Ascending aorta (tissue), 2 donors: ENCODE measurements around the gene ABCB8. TPM values are rescaled to one million over a fixed set of nuclear protein-coding genes. Genes with fewer than 3 reads are reported as not detected.

ENCODE experiments used
- DNase-seq, 2 donors: peaks; one replicate each; pipeline ENCODE4 v3.0.0-alpha.2; 2019; ENCODE audit warnings: low spot score in 2 of 2
- H3K27ac ChIP-seq, 2 donors: fragments of 200-600 bp; sonication (generic); one replicate each; pipeline ENCODE4 v1.5.1; 2016 to 2017; ENCODE audit warnings: mild to moderate bottlenecking in 1 of 2
- H3K27me3 ChIP-seq: fragments of 200-600 bp; sonication (generic); one replicate; pipeline ENCODE4 v1.5.1; 2017
- H3K36me3 ChIP-seq, 2 donors: fragments of 200-600 bp; sonication (generic); one replicate each; pipeline ENCODE4 v1.5.1; 2016
- H3K4me1 ChIP-seq, 2 donors: fragments of 200-600 bp; sonication (generic); one replicate each; pipeline ENCODE4 v1.5.1; 2016 to 2017; ENCODE audit warnings: mild to moderate bottlenecking in 1 of 2
- H3K4me3 ChIP-seq, 2 donors: fragments of 200-600 bp; sonication (generic); one replicate each; pipeline ENCODE4 v1.5.1; 2016 to 2017; ENCODE audit warnings: mild to moderate bottlenecking in 1 of 2
- H3K9me3 ChIP-seq, 2 donors: fragments of 200-600 bp; sonication (generic); one replicate each; pipeline ENCODE4 v1.5.1; 2016
- intact Hi-C: fragments of 100-400 bp; cut with DNase I; formaldehyde crosslinking; loops from one replicate; pipeline ENCODE4 v1.15.1; 2023
- total RNA-seq: library from RNA; depleted of rRNA; stranded (reverse); fragments of >200 nt; gene quantifications from one replicate; pipeline ENCODE4 v1.1.0, GENCODE V29; 2016
- TF ChIP-seq, protein P1 (sequence below), 3 experiments: fragments of 200-600 bp in 2 of 3; fragments of 450-650 bp in 1 of 3; sonication (generic) in 2 of 3; IDR thresholded peaks; one replicate each; pipeline ENCODE4 v1.5.1; 2016 to 2019; ENCODE audit warnings: antibody characterized with exemption in 3 of 3, mild to moderate bottlenecking in 1 of 3, moderate library complexity in 1 of 3

ABCB8 gene
- total RNA-seq, 1 donor from 2014 or later = 50.8 TPM

DNA sequence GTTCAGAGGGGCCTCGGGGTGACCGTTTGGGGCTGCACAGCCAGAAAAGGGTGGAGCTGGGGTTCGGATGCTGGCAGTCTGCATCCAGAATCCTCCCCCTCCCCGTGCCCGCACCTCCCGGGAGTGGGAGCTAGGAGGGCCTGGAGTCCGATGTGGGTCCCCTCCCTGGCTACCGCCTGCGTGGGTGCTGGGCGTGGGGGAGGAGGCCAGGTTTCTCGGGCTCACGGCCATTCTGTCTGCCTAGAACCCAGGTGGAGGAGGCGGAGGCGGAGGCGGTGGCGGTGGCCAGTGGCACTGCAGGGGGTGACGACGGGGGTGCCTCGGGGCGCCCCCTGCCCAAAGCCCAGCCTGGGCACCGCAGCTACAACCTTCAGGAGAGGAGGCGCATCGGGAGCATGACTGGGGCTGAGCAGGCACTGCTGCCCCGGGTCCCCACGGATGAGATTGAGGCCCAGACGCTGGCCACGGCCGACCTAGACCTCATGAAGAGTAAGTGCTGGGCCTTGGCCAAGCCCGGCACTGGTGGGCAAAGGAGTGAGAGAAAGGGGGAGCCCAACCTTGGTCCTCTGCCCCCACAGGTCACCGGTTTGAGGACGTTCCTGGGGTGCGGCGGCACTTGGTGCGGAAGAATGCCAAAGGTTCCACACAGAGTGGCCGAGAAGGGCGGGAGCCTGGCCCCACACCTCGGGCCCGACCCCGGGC lies 38.2 kb downstream of the ABCB8 start:
- Histone ChIP-seq H3K9me3 (no peaks in the 10 kb centered on the region), H3K27ac (no peak overlapping the region), H3K4me1 (peaks cover 7 to 17% of the 10 kb centered on the region in 2 donors), H3K36me3 (peaks cover 69 to 73% of the 10 kb centered on the region in 2 donors), H3K27me3 (no peaks in the 10 kb centered on the region), H3K4me3 (no peak overlapping the region)
- DNase-seq = no peak
- intact Hi-C loops = no loop called here
- TF ChIP-seq, protein P1, sequence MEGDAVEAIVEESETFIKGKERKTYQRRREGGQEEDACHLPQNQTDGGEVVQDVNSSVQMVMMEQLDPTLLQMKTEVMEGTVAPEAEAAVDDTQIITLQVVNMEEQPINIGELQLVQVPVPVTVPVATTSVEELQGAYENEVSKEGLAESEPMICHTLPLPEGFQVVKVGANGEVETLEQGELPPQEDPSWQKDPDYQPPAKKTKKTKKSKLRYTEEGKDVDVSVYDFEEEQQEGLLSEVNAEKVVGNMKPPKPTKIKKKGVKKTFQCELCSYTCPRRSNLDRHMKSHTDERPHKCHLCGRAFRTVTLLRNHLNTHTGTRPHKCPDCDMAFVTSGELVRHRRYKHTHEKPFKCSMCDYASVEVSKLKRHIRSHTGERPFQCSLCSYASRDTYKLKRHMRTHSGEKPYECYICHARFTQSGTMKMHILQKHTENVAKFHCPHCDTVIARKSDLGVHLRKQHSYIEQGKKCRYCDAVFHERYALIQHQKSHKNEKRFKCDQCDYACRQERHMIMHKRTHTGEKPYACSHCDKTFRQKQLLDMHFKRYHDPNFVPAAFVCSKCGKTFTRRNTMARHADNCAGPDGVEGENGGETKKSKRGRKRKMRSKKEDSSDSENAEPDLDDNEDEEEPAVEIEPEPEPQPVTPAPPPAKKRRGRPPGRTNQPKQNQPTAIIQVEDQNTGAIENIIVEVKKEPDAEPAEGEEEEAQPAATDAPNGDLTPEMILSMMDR (IDR thresholded peaks at IDR 0.05) = no peak

DNA sequence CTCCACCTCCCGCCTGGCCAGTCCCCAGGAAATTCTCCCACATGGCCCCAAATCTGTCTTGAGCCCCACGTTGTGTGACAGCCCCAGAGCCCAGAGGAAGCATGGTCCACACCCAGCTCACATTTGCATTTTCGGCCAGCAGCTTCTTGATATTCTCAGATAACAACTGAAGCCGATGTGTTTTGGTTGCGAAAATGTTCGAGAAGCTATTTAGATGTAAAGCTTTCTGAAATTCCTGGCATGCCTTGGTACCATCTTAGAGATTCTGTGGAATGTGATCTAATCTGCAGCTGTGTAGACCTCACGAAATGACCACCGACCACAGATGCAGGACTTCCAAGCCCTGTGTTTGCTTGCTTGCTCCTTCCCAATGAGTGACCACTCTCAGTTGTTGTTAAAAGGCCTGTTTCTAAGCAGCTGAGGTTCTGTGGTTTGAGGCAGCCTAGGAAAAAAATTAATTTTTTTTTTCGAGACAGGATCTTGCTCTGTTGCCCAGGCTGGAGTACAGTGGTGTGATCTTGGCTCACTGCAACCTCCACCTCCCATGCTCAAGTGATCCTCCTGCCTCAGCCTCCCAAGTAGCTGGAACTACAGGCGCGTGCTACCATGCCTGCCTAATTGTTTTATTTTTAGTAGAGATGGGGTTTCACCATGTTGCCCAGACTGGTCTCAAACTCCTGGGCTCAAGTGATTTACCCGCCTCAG lies 40.0 kb downstream of the ABCB8 start:
- TF ChIP-seq, protein P1 (IDR thresholded peaks at IDR 0.05) = no peak
- peaks cover 84 to 91% of the 10 kb centered on the region in 2 donors for H3K36me3 ChIP-seq
- H3K27me3 ChIP-seq = no peaks in the 10 kb centered on the region
- H3K27ac ChIP-seq = no peak overlapping the region
- no peak for DNase-seq
- H3K9me3 ChIP-seq = no peaks in the 10 kb centered on the region
- no peak overlapping the region for H3K4me3 ChIP-seq
- intact Hi-C loops = no loop called here
- H3K4me1 ChIP-seq = no peaks in the 10 kb centered on the region

DNA sequence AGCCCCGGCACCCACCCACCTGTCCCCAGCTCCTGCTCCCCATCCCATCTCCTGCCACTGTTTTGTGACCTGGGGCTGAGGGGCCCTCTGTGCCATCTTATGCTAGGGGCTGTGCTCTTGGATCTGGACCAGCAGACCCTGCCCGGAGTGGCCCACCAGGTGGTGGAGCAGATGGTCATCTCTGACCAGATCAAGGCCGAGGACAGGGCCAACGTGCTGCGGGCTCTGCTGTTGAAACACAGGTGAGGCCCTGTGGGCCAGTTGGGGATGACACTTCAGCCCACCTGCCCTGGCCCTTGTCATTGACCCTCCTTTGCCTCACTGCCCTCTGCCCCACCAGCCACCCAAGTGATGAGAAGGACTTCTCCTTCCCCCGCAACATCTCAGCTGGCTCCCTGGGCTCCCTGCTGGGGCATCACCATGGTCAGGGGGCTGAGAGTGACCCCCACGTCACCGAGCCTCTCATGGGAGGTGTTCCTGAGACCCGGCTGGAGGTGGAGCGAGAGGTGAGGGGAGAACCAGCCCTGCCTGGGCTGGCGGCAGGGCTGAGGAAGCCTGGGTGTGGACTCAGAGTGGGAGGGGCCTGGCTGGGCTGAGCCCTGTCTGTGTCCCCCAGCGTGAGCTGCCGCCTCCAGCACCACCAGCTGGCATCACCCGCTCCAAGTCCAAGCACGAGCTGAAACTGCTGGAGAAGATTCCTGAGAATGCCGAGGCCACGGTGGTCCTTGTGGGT lies 41.8 kb downstream of the ABCB8 start:
- TF ChIP-seq, protein P1 (IDR thresholded peaks at IDR 0.05) = no peak
- H3K27me3 ChIP-seq = no peaks in the 10 kb centered on the region
- intact Hi-C loops = no loop called here
- H3K27ac ChIP-seq = no peak overlapping the region
- no peak for DNase-seq
- no peak overlapping the region for H3K4me3 ChIP-seq
- H3K36me3 ChIP-seq = peaks cover 90 to 100% of the 10 kb centered on the region in 2 donors
- no peaks in the 10 kb centered on the region for H3K4me1 ChIP-seq
- no peaks in the 10 kb centered on the region for H3K9me3 ChIP-seq

DNA sequence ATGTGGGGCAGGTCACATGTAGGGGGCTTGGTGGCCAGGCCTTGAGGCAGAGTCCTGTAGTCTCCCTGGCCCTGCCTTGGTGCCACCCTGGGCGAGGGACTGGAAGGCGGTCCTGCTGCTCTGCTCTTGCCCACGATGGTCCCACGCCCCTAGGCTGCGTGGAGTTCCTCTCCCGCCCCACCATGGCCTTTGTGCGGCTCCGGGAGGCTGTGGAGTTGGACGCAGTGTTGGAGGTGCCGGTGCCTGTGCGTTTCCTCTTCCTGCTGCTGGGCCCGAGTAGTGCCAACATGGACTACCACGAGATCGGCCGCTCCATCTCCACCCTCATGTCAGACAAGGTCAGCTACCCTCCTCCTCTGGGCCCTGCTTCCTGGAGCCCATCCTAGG lies 42.3 kb downstream of the ABCB8 start:
- Histone ChIP-seq H3K36me3 (peaks cover 88 to 100% of the 10 kb centered on the region in 2 donors), H3K4me1 (no peaks in the 10 kb centered on the region), H3K9me3 (no peaks in the 10 kb centered on the region), H3K4me3 (no peak overlapping the region), H3K27me3 (no peaks in the 10 kb centered on the region), H3K27ac (no peak overlapping the region)
- no peak for DNase-seq
- TF ChIP-seq, protein P1 (IDR thresholded peaks at IDR 0.05) = no peak
- intact Hi-C loops = no loop called here

DNA sequence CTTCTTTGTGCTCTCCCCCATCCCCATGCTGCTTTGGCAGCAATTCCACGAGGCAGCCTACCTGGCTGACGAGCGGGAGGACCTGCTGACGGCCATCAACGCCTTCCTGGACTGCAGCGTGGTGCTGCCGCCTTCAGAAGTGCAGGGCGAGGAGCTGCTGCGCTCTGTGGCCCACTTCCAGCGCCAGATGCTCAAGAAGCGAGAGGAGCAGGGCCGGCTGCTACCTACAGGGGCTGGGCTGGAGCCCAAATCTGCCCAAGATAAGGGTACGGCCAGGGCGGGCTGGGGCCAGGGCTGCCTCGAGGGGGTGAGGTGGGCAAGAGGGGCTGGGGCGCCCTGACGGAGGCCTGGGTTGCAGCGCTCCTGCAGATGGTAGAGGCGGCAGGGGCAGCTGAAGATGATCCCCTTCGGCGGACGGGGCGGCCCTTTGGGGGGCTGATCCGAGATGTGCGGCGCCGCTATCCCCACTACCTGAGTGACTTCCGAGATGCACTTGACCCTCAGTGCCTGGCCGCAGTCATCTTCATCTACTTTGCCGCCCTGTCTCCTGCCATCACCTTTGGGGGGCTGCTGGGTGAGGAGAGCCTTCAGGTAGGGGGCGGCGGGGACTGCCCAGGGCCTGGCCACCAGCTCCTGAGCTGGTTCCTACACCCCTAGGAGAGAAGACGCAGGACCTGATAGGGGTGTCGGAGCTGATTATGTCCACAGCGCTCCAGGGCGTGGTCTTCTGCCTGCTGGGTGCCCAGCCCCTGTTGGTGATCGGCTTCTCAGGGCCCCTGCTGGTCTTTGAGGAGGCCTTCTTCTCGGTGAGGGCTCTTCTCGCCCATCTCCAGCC lies 43.0 kb downstream of the ABCB8 start:
- intact Hi-C loops = no loop called here
- Histone ChIP-seq H3K4me3 (no peak overlapping the region), H3K36me3 (peaks cover 91 to 100% of the 10 kb centered on the region in 2 donors), H3K9me3 (no peaks in the 10 kb centered on the region), H3K4me1 (no peaks in the 10 kb centered on the region), H3K27me3 (no peaks in the 10 kb centered on the region), H3K27ac (no peak overlapping the region)
- no peak for DNase-seq
- TF ChIP-seq, protein P1 (IDR thresholded peaks at IDR 0.05) = no peak
